ENCODE measurements around the gene PSMA6. TPM values are rescaled to one million over a fixed set of nuclear protein-coding genes. Genes with fewer than 3 reads are reported as not detected.
"Not testable (repeated sequence)": the region's sequence is repeated elsewhere in the genome, so short reads cannot be mapped to it uniquely, and the experiment has no call there.

PSMA6 gene
- 178 TPM for total RNA-seq
- long read RNA-seq, transcript PSMA6-201 (7 exons, 1,029 nt): major isoform, 136 of 141 reads
- long read RNA-seq, partial matches to known transcripts: 2 of 141 reads
- long read RNA-seq, other reads (novel, unspliced or antisense): 3 of 141 reads

- peak; percentile 99 for DNase-seq
- ATAC-seq (ENCODE audit: poor library complexity): peak; percentile 99
- intact Hi-C loops (cut with DNase I): loop anchor here (2.0 kb wide), 1 partner anchor 111 kb away; no protein-coding TSS in a partner anchor
Observed at GRCh38 chr14:35292051-35292769, at the start of gene PSMA6. Gene PSMA6 (plus strand): TSS chr14:35292382. CDS start chr14:35292477, 95 bp downstream.

DNA sequence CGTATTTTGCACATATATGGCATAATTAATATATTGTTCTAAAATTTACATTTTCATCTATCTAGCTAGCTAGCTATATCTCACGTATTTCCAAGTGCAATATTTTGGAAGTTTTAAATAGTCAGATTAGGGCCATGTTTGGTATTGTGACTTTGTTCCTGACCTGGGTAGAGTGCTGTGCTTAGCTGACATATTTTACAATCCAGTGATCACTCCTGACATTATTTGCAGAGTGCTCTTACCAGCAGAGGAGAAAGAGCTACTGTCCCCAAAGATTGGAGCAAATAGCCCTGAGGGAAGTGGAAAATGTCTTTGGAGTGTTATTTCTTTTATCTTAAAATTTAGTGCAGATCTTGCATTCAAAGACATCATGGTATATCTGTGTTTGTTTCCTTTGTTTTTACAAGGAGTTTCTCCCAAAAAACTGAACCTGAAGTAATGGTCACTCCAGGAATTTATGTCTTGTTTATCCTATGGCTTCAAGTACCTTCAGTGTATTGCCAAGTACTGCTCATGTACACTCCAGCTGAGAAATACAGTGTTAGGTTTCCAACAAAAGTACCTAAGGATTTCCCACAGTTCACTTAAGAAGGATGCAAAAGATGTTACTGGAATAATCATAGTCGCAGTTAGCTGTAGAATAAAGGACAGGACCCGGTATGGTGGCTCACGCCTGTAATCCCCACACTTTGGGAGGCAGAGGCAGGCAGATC lies 49.4 kb upstream of the PSMA6 start:
- intact Hi-C loops (cut with DNase I): no loop called here
- DNase-seq: no peak
- no peak for ATAC-seq (ENCODE audit: poor library complexity)

GRCh38 chr14:35243956-35244355 lies 48.2 kb upstream of the PSMA6 start:
- intact Hi-C loops (cut with DNase I): no loop called here
- no peak for ATAC-seq (ENCODE audit: poor library complexity)

DNA sequence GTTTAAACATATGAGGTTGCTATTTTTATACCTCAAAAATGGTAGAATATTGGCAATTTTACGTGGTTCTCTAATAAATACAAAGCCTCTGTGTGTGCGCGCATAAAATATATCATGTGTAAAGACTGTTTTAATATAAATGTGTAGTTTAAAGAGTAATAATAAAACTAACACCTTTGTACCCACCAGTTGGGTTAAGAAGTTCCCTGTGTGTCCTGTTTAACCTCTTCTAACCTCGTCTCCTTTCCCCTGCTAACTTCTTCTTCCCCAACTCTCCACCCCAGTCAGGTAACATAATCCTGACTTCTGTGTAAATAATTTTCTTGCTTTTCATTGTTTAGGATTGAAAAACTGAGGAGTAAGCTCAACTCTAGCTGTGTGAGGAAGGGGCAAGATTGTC lies 47.6 kb upstream of the PSMA6 start:
- ATAC-seq (ENCODE audit: poor library complexity): no peak
- intact Hi-C loops (cut with DNase I): no loop called here
- no peak for DNase-seq

More at GRCh38 chr14:35243956-35244355, 48.2 kb upstream of the PSMA6 start:
- DNase-seq: no peak

DNA sequence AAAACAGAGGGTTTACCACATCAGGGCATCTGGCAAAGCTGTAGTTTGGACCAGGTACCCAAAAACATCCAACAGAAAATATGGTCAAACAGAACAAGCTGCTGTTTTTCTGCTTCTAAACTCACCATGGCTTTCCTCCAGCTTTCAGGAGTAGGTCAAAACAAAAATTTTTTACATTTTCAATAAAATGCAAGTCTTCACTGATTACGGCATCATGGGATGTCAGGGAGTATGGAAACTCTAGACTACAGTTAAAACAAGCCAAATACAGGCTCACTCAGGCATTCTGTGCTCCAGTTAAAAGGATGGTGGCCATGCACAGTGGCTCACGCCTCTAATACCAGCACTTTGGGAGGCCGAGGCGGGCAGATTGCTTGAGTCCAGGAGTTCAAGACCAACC lies 47.1 kb upstream of the PSMA6 start:
- ATAC-seq (ENCODE audit: poor library complexity): no peak
- DNase-seq: no peak
- intact Hi-C loops (cut with DNase I): no loop called here

GRCh38 chr14:35247777-35248475 lies 44.3 kb upstream of the PSMA6 start:
- DNase-seq (no peak), ATAC-seq (ENCODE audit: poor library complexity) (no peak)
- intact Hi-C loops (cut with DNase I): no loop called here

- intact Hi-C loops (cut with DNase I): no loop called here
- DNase-seq (no peak), ATAC-seq (ENCODE audit: poor library complexity) (no peak)
Observed at GRCh38 chr14:35248476-35248788, 43.8 kb upstream of the PSMA6 start.

GRCh38 chr14:35250319-35250718 lies 41.9 kb upstream of the PSMA6 start:
- intact Hi-C loops (cut with DNase I): no loop called here
- ATAC-seq (ENCODE audit: poor library complexity): no peak
- DNase-seq: no peak

- intact Hi-C loops (cut with DNase I): no loop called here
- DNase-seq (no peak), ATAC-seq (ENCODE audit: poor library complexity) (no peak)
Observed at GRCh38 chr14:35252451-35252868, 39.7 kb upstream of the PSMA6 start.

DNA sequence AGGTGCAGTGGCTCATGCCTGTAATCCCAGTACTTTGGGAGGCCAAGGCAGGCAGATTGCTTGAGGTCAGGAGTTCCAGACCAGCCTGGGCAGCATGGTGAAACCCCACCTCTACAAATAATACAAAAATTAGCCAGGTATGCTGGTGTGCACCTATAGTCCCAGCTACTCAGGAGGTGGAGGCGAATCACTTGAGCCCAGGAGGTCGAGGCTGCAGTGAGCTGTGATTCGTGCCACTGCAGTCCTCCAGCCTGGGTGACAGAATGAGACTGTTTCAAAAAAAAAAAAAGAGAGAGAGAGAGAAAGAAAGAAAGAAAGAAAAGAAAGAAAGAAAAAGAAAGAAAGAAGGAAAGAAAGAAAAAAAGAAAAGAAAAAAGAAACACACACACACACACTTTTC lies 39.1 kb upstream of the PSMA6 start:
- DNase-seq; intact Hi-C loops (cut with DNase I); ATAC-seq (ENCODE audit: poor library complexity): not testable (repeated sequence)

DNA sequence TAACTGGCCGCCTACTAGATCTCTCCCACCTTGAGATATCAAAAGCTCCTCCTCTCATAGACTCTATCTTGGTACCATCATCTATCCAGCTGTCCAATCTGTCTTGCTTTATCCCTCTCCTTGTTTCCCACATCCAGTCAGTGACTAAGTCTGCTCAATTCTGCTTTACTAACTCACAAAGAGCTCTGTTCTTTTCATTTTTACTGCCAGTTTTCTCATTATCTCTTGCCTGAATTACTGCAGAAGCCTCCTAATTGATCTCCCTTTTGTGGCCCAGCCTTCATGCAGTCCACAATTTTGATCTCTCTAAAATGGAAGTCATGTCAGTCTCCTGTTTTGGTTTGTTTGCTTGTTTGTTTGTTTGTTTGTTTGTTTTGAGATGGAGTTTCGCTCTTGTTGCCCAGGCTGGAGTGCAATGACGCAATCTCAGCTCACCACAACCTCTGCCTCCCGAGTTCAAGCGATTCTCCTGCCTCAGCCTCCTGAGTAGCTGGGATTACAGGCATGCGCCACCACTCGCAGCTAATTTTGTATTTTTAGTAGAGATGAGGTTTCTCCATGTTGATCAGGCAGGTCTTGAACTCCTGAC lies 38.1 kb upstream of the PSMA6 start:
- intact Hi-C loops (cut with DNase I); ATAC-seq (ENCODE audit: poor library complexity); DNase-seq: not testable (repeated sequence)

DNA sequence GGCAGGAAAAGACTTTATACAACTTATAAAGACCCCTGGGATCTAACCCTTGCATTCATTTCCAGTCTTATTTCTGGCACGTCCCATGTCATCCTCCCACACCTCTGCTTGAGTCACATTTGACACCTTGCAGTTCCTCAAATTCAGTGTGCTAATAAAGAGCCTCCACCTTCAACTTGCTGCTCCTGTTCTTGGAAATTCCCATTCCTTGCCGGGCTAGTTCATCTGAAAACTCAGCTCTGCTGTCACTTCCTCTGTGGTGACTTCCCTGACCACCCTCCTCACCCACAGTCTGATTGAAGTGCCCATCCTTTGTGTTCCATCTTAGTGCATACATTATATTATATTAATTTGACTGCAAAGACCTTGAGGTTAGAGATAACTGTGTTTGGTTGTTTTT lies 37.4 kb upstream of the PSMA6 start:
- ATAC-seq (ENCODE audit: poor library complexity): no peak
- intact Hi-C loops (cut with DNase I): no loop called here
- no peak for DNase-seq

GRCh38 chr14:35255711-35256110 lies 36.5 kb upstream of the PSMA6 start:
- DNase-seq (no peak), ATAC-seq (ENCODE audit: poor library complexity) (no peak)
- intact Hi-C loops (cut with DNase I): no loop called here

DNA sequence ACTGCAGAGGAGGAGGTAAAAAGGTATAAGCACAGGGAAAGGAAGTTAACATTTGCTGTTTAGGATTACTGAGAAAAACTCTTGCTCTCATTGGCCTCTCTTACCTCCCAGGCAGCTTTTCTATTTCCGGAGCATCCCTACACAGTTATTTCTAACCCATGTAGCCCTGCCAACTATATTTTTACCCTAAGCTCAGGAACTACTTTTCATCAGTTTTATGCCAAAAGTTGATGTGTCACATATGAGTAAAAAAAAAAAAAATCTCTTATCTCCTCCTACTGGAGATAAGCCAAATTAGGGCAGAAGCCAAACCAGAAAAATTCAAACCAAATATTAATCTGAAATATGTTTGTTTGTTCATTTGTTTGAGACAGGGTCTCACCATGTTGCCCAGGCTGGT lies 34.4 kb upstream of the PSMA6 start:
- intact Hi-C loops (cut with DNase I): no loop called here
- ATAC-seq (ENCODE audit: poor library complexity) (no peak), DNase-seq (no peak)

GRCh38 chr14:35258420-35258819 lies 33.8 kb upstream of the PSMA6 start:
- ATAC-seq (ENCODE audit: poor library complexity): peak; percentile 45
- intact Hi-C loops (cut with DNase I): no loop called here
- DNase-seq: no peak

DNA sequence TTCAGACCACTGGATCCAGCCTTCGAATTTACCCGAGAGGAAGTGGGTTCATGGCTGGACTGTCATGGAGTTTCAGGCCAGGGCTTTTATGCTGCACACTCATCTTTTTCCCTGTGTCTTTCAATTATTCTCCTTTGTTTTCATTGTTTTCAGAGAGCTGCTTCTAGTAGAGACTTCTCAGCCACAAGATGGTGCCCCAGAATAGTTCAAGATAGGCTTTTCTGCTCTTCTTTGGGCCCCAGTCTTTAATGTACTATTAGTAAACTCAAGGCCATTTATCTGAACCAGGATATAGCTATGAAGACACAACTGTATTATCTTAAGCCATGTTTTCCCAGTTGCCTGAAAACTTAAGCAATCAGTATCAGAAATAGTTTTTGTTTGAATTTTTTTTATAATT lies 30.4 kb upstream of the PSMA6 start:
- ATAC-seq (ENCODE audit: poor library complexity) (no peak), DNase-seq (no peak)
- intact Hi-C loops (cut with DNase I): no loop called here

GRCh38 chr14:35262436-35262835 lies 29.7 kb upstream of the PSMA6 start:
- ATAC-seq (ENCODE audit: poor library complexity): no peak
- intact Hi-C loops (cut with DNase I): no loop called here
- no peak for DNase-seq

- intact Hi-C loops (cut with DNase I): no loop called here
- ATAC-seq (ENCODE audit: poor library complexity) (no peak), DNase-seq (no peak)
Observed at GRCh38 chr14:35268946-35269345, 23.2 kb upstream of the PSMA6 start.

DNA sequence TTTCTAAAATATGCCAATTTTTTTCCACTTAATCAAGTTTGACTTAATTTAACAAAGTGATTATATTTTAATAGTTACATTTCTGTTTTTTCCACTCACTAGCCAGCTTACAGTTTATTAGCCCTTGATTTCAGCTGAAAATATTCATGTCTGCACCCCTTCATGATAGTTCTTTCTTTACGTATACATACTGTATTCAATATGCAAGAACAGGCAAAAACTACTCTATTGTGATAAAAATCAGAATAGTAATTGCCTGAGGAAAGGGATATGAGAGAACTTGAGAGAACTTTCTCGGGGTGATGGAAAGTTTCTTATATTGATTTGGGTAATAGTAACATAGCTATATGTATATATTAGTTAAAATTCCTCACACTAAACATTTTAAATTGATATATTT lies 17.4 kb upstream of the PSMA6 start:
- intact Hi-C loops (cut with DNase I): no loop called here
- ATAC-seq (ENCODE audit: poor library complexity) (no peak), DNase-seq (no peak)

All from Right ventricle myocardium superior (tissue), 1 donor.